Measurements from ENCODE around the gene DNAJB13. TPM values are rescaled to one million over a fixed set of nuclear protein-coding genes. Genes with fewer than 3 reads are reported as not detected.

DNAJB13 gene
- polyA plus RNA-seq, 1 donor from 2014 or later = not detected

GRCh38 chr11:74011360-74012073, 60.7 kb downstream of the DNAJB13 start:
- H3K79me2 ChIP-seq (replicated peaks; ENCODE audit: insufficient read depth, low read length) = no peaks in the 10 kb centered on the region
- H3K27ac ChIP-seq (ENCODE audit: low read length) = no peak overlapping the region
- no peaks in the 10 kb centered on the region for H3K36me3 ChIP-seq (ENCODE audit: insufficient read depth, low read length)
- no peaks in the 10 kb centered on the region for H3K9me3 ChIP-seq (ENCODE audit: low read length)
- no peaks in the 10 kb centered on the region for H3K27me3 ChIP-seq (ENCODE audit: insufficient read depth, low read depth, low read length)
- no peak for TF ChIP-seq RAD21 (conservative IDR thresholded peaks at IDR 0.05)
- no peak for TF ChIP-seq SMC3 (conservative IDR thresholded peaks at IDR 0.05; ENCODE audit: poor library complexity)
- TF ChIP-seq EP300 (conservative IDR thresholded peaks at IDR 0.05; ENCODE audit: poor library complexity, severe bottlenecking) = no peak
- TF ChIP-seq, protein P1, sequence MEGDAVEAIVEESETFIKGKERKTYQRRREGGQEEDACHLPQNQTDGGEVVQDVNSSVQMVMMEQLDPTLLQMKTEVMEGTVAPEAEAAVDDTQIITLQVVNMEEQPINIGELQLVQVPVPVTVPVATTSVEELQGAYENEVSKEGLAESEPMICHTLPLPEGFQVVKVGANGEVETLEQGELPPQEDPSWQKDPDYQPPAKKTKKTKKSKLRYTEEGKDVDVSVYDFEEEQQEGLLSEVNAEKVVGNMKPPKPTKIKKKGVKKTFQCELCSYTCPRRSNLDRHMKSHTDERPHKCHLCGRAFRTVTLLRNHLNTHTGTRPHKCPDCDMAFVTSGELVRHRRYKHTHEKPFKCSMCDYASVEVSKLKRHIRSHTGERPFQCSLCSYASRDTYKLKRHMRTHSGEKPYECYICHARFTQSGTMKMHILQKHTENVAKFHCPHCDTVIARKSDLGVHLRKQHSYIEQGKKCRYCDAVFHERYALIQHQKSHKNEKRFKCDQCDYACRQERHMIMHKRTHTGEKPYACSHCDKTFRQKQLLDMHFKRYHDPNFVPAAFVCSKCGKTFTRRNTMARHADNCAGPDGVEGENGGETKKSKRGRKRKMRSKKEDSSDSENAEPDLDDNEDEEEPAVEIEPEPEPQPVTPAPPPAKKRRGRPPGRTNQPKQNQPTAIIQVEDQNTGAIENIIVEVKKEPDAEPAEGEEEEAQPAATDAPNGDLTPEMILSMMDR (IDR thresholded peaks at IDR 0.05; ENCODE audit: poor library complexity, severe bottlenecking) = no peak
- TF ChIP-seq TAF1 (IDR thresholded peaks at IDR 0.05; ENCODE audit: low read depth) = no peak
- no peaks in the 10 kb centered on the region for H3K9me2 ChIP-seq (ENCODE audit: insufficient read depth, low read length)
- no peak overlapping the region for H2AFZ ChIP-seq (ENCODE audit: low read depth, low read length)
- H3F3A ChIP-seq (ENCODE audit: insufficient read depth, low read length, poor library complexity, severe bottlenecking) = no peaks in the 10 kb centered on the region
- no peaks in the 10 kb centered on the region for H4K20me1 ChIP-seq (ENCODE audit: insufficient read depth)
- no peak overlapping the region for H3K4me2 ChIP-seq (ENCODE audit: low read length)
- H3K9ac ChIP-seq (ENCODE audit: low read length) = no peak overlapping the region
- H3K4me3 ChIP-seq (ENCODE audit: low read length) = no peak overlapping the region

DNA sequence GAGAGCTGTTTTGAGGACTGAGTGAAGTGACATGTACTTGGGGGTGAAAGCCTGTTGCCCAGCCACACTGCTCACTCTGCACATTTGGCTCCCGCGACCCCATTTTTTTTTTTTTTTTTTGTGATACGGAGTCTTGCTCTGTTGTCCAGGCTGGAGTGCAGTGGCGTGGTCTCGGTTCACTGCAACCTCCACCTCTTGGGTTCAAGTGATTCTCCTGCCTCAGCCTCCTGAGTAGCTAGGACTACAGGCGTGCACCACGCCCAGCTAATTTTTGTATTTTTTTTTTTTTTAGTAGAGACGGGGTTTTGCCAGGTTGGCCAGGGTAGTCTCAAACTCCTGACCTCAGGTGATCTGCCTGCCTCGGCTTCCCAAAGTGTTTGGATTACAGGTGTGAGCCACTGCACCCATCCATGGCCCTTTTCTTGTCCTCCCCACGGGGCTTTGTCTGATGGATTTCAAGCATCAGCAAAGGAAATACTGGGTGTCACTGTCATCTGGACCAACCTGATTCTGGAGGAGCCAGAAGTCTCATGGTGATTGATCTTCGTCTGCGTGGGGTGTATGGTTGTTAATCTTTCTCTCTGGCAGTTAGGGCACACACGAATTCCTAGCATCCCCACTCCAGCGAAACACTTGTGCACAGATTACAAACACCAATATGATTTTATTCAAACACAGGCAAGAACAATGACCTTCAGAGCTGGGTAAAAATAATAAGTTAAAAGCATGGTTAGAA, 61.4 kb downstream of the DNAJB13 start:
- Histone ChIP-seq H2AFZ (ENCODE audit: low read depth, low read length) (no peak overlapping the region), H3K4me3 (ENCODE audit: low read length) (no peak overlapping the region), H3K9me2 (ENCODE audit: insufficient read depth, low read length) (no peaks in the 10 kb centered on the region), H3K27ac (ENCODE audit: low read length) (no peak overlapping the region), H3K4me2 (ENCODE audit: low read length) (no peak overlapping the region), H3K27me3 (ENCODE audit: insufficient read depth, low read depth, low read length) (no peaks in the 10 kb centered on the region), H3K79me2 (replicated peaks; ENCODE audit: insufficient read depth, low read length) (no peaks in the 10 kb centered on the region), H3F3A (ENCODE audit: insufficient read depth, low read length, poor library complexity, severe bottlenecking) (no peaks in the 10 kb centered on the region), H3K9ac (ENCODE audit: low read length) (no peak overlapping the region), H4K20me1 (ENCODE audit: insufficient read depth) (no peaks in the 10 kb centered on the region), H3K36me3 (ENCODE audit: insufficient read depth, low read length) (no peaks in the 10 kb centered on the region), H3K9me3 (ENCODE audit: low read length) (no peaks in the 10 kb centered on the region)
- no peak for TF ChIP-seq RAD21 (conservative IDR thresholded peaks at IDR 0.05)
- TF ChIP-seq EZH2 (IDR thresholded peaks at IDR 0.05; ENCODE audit: borderline replicate concordance, insufficient read depth, low read length, poor library complexity, severe bottlenecking) = no peak
- TF ChIP-seq MXI1 (conservative IDR thresholded peaks at IDR 0.05; ENCODE audit: poor library complexity, severe bottlenecking) = no peak
- TF ChIP-seq TAF1 (IDR thresholded peaks at IDR 0.05; ENCODE audit: low read depth) = no peak
- no peak for TF ChIP-seq REST (IDR thresholded peaks at IDR 0.05; ENCODE audit: borderline replicate concordance)
- TF ChIP-seq, protein P1 (IDR thresholded peaks at IDR 0.05; ENCODE audit: poor library complexity, severe bottlenecking) = no peak
